Adipocyte (in vitro differentiated cells): Measurements from ENCODE around the gene NUP214.

ENCODE experiments used
- DNase-seq: peaks from one replicate; pipeline ENCODE4 v3.0.0-alpha.2; 2015; ENCODE audit warnings: low read depth
- H3K27me3 ChIP-seq: replicated peaks from 2 replicates; pipeline ENCODE4 v1.7.0; 2013; ENCODE audit warnings: mild to moderate bottlenecking, low read length, moderate library complexity; ENCODE audit not compliant: control insufficient read depth, insufficient read depth
- H3K36me3 ChIP-seq: 2 replicates; pipeline ENCODE4 v1.7.0; 2013; ENCODE audit warnings: low read length, mild to moderate bottlenecking, moderate library complexity; ENCODE audit not compliant: control insufficient read depth, insufficient read depth, severe bottlenecking
- H3K4me1 ChIP-seq: 2 replicates; pipeline ENCODE4 v1.7.0; 2013; ENCODE audit warnings: mild to moderate bottlenecking, low read length, moderate library complexity; ENCODE audit not compliant: control insufficient read depth, insufficient read depth
- H3K4me3 ChIP-seq: 2 replicates; pipeline ENCODE4 v1.7.0; 2013; ENCODE audit warnings: mild to moderate bottlenecking, low read length, moderate library complexity
- H3K9ac ChIP-seq: 2 replicates; pipeline ENCODE4 v1.7.0; 2013; ENCODE audit warnings: mild to moderate bottlenecking, low read length, moderate library complexity
- H3K9me3 ChIP-seq: 2 replicates; pipeline ENCODE4 v1.7.0; 2013; ENCODE audit warnings: mild to moderate bottlenecking, low read length, moderate library complexity; ENCODE audit not compliant: control insufficient read depth

Gene NUP214

DNA sequence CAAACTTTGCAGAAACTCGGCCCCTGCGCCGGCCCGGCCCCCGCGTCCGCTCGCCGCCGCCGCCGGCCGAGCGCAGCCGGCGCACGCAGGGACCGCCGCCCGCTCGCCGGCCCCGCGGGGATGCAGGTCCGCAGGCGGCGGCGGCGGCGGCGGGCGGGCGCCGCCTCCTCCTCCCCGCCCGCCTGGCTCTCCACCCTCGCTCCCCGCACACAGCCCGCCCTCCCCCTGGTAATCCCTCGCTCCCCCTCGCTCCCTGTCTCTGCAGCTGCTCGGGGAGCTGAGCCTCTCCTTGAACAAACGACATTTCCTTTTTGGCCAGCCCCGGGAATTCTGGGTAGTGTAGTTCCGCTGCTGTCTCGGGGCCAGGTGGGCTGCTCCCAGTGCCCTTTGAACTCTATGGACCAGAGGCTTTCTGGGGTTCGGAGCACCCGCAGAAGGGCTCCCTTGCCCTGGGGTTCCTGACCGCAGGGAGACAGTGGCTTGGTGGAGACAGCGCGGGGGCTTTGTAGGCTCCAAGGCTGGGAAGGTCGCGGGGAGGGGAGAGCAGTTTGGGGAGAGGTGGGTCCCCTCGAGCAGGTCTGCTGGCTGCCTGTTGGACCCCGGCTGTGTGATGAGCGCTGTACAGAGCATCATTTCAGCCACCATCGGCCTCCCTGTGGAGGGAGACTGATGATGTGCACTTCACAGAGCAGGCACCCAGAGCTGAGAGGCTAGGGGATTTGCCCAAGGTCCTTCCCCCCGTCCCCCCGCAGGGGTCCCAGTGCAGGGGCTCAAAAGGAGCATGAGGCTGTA, 152.7 kb downstream of the NUP214 start:
- peak; percentile 93 for DNase-seq
- Histone ChIP-seq H3K4me1 (peaks cover 4% of the 10 kb centered on the region), H3K4me3 (peak overlapping the region; percentile 62), H3K9me3 (no peaks in the 10 kb centered on the region), H3K36me3 (no peaks in the 10 kb centered on the region), H3K9ac (peak overlapping the region; percentile 34), H3K27me3 (peaks cover 37% of the 10 kb centered on the region)

DNA sequence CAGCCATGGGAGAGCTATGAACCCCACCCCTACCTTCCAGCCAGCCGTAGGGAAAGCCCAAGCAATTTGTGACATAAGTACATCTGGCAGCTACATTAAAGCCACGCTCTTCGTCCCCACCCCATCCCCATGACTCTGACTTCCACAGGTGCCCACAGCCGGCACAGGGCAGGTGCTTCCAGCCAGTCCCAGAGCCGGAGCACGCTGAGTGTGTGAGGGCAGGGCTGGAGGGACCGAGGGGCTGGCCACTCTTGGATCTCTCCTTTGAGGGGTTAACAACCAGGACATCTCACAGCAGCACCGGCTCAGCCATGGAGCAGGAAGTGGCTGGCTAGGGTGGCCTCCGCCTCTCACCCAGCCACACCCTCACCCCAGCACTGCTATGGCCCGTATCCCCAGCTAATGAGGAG, 153.3 kb downstream of the NUP214 start:
- H3K4me3 ChIP-seq: no peak overlapping the region
- peaks cover 41% of the 10 kb centered on the region for H3K27me3 ChIP-seq
- DNase-seq: no peak
- H3K4me1 ChIP-seq: peaks cover 4% of the 10 kb centered on the region
- no peaks in the 10 kb centered on the region for H3K9me3 ChIP-seq
- H3K36me3 ChIP-seq: no peaks in the 10 kb centered on the region
- no peak overlapping the region for H3K9ac ChIP-seq

DNA sequence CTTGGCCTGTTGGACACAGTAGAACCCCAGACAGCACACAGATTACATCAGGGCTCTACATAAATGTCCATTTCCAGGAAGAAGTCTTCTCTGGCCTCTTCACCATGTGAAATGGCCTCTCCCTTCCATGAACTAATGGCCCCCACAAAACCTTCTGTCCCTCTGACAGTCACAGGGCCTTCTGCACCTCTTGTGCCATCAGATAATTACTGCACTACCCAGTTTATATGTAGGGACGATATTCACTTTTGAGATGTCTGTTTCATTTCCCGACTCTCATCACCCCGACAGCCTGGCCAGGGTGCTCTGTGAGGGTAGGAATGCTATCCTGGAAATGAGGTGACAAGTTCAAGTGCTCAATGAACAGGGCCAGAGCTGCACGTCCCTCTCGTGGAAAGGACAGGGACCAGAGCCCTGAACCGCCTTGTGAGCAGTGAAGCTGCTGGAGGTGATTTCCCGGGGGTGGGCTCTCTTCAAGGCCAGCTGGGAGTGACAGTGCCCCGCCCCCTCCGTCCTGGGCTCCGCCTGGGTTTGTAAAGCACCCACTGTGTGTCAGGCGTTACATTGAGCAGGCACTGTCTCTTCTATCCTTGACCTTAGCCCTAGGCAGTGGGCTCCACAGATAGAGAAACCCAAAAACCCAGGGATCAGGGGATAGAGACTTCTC, 153.9 kb downstream of the NUP214 start:
- no peak for DNase-seq
- Histone ChIP-seq H3K27me3 (peaks cover 38% of the 10 kb centered on the region), H3K9ac (no peak overlapping the region), H3K4me3 (no peak overlapping the region), H3K9me3 (no peaks in the 10 kb centered on the region), H3K4me1 (no peaks in the 10 kb centered on the region), H3K36me3 (no peaks in the 10 kb centered on the region)

GRCh38 chr9:131279863-131280570, 154.6 kb downstream of the NUP214 start:
- Histone ChIP-seq H3K9me3 (no peaks in the 10 kb centered on the region), H3K4me1 (no peaks in the 10 kb centered on the region), H3K9ac (no peak overlapping the region), H3K4me3 (no peak overlapping the region), H3K27me3 (peaks cover 38% of the 10 kb centered on the region), H3K36me3 (no peaks in the 10 kb centered on the region)
- no peak for DNase-seq

- Histone ChIP-seq H3K9ac (no peak overlapping the region), H3K36me3 (no peaks in the 10 kb centered on the region), H3K4me3 (no peak overlapping the region), H3K9me3 (no peaks in the 10 kb centered on the region), H3K27me3 (peaks cover 38% of the 10 kb centered on the region), H3K4me1 (no peaks in the 10 kb centered on the region)
- DNase-seq: no peak
Observed at GRCh38 chr9:131280660-131281059, 155.3 kb downstream of the NUP214 start.

GRCh38 chr9:131281119-131281965, 156.0 kb downstream of the NUP214 start:
- no peaks in the 10 kb centered on the region for H3K36me3 ChIP-seq
- H3K4me1 ChIP-seq: no peaks in the 10 kb centered on the region
- H3K9me3 ChIP-seq: no peaks in the 10 kb centered on the region
- DNase-seq: no peak
- H3K9ac ChIP-seq: no peak overlapping the region
- peaks cover 38% of the 10 kb centered on the region for H3K27me3 ChIP-seq
- no peak overlapping the region for H3K4me3 ChIP-seq

- Histone ChIP-seq H3K9ac (no peak overlapping the region), H3K9me3 (no peaks in the 10 kb centered on the region), H3K4me3 (no peak overlapping the region), H3K4me1 (no peaks in the 10 kb centered on the region), H3K27me3 (peaks cover 38% of the 10 kb centered on the region), H3K36me3 (no peaks in the 10 kb centered on the region)
- DNase-seq: no peak
Observed at GRCh38 chr9:131282175-131282574, 156.8 kb downstream of the NUP214 start.

GRCh38 chr9:131282688-131283422, 157.5 kb downstream of the NUP214 start:
- Histone ChIP-seq H3K4me3 (no peak overlapping the region), H3K9ac (no peak overlapping the region), H3K9me3 (no peaks in the 10 kb centered on the region), H3K36me3 (no peaks in the 10 kb centered on the region), H3K27me3 (peaks cover 38% of the 10 kb centered on the region), H3K4me1 (no peaks in the 10 kb centered on the region)
- DNase-seq: peak; percentile 63
